ENCODE measurements around the gene DAPP1. TPM values are rescaled to one million over a fixed set of nuclear protein-coding genes. Genes with fewer than 3 reads are reported as not detected.

The DAPP1 gene
- total and polyA plus RNA-seq, 10 of the 15 experiments (the other 5 are each of a cell fraction or from before 2014, with no cell fraction given) = 46.5 to 147 (median 74.2) TPM

DNA sequence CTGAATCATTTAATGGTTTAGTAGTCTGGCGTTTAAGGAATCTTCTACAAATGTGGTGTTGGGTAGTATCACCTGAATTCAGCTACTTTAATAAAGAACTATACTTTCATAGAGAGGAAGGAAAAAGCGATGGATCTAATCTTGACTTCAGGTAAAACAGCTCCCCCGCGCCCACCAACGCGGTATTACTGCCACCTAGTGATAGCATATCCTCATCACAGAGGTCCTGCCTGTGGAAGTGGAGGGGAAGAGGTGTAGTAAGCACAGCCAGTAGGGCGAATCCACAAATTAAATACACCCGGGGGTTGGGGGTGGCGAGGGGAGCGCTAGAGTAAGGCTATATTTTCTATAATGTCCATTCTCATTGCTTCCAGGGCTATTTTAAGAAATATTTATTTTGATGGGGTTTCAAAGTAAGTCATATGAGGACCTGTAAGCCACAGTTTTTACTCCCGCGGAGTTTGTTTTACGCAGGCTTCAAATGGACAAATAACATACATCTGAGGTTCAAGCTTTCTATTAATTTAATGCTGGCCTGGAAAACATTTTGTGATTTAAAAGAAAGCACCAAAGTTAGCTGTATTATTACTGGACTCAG, 8.3 kb upstream of the DAPP1 start (continued):
- no peak for TF ChIP-seq IRF5 (IDR thresholded peaks at IDR 0.05; ENCODE audit: borderline replicate concordance)
- TF ChIP-seq RB1 (IDR thresholded peaks at IDR 0.05; ENCODE audit: borderline replicate concordance) = peak; percentile 34; the same call in 1 of the 2 replicates
- TF ChIP-seq NRF1 (conservative IDR thresholded peaks at IDR 0.05; ENCODE audit: low read depth, low read length) = no peak
- TF ChIP-seq POLR2A (IDR thresholded peaks at IDR 0.05; ENCODE audit: low read depth, low read length) = no peak
- TF ChIP-seq ZBED1 (IDR thresholded peaks at IDR 0.05; ENCODE audit: borderline replicate concordance) = no peak
- TF ChIP-seq, protein P1, sequence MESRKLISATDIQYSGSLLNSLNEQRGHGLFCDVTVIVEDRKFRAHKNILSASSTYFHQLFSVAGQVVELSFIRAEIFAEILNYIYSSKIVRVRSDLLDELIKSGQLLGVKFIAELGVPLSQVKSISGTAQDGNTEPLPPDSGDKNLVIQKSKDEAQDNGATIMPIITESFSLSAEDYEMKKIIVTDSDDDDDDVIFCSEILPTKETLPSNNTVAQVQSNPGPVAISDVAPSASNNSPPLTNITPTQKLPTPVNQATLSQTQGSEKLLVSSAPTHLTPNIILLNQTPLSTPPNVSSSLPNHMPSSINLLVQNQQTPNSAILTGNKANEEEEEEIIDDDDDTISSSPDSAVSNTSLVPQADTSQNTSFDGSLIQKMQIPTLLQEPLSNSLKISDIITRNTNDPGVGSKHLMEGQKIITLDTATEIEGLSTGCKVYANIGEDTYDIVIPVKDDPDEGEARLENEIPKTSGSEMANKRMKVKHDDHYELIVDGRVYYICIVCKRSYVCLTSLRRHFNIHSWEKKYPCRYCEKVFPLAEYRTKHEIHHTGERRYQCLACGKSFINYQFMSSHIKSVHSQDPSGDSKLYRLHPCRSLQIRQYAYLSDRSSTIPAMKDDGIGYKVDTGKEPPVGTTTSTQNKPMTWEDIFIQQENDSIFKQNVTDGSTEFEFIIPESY (IDR thresholded peaks at IDR 0.05) = no peak
- no peak for TF ChIP-seq TCF7 (IDR thresholded peaks at IDR 0.05; ENCODE audit: borderline replicate concordance)
- no peak for TF ChIP-seq CEBPZ (IDR thresholded peaks at IDR 0.05; ENCODE audit: low read depth, low read length)
- no peak for TF ChIP-seq CBX3 (IDR thresholded peaks at IDR 0.05; ENCODE audit: borderline replicate concordance, low read depth)
- TF ChIP-seq, protein P2, sequence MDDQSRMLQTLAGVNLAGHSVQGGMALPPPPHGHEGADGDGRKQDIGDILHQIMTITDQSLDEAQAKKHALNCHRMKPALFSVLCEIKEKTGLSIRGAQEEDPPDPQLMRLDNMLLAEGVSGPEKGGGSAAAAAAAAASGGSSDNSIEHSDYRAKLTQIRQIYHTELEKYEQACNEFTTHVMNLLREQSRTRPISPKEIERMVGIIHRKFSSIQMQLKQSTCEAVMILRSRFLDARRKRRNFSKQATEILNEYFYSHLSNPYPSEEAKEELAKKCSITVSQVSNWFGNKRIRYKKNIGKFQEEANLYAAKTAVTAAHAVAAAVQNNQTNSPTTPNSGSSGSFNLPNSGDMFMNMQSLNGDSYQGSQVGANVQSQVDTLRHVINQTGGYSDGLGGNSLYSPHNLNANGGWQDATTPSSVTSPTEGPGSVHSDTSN (IDR thresholded peaks at IDR 0.05; ENCODE audit: insufficient replicate concordance, low read depth, low read length) = no peak
- no peak for TF ChIP-seq STAT1 (conservative IDR thresholded peaks at IDR 0.05)
- TF ChIP-seq RAD21 (IDR thresholded peaks at IDR 0.05; ENCODE audit: insufficient read depth, low read depth, low read length) = peak; percentile 93
- TF ChIP-seq REST (IDR thresholded peaks at IDR 0.05; ENCODE audit: low read depth, low read length) = no peak
- 0 out of 2 replicates have a peak, but pooled peaks have one; percentile 24 for TF ChIP-seq YY1 (IDR thresholded peaks at IDR 0.05; ENCODE audit: low read depth, low read length)
- no peak for TF ChIP-seq TCF3 (IDR thresholded peaks at IDR 0.05; ENCODE audit: borderline replicate concordance, insufficient read depth, low read depth, low read length)
- TF ChIP-seq ETV6 (conservative IDR thresholded peaks at IDR 0.05 in 1 of 2, IDR thresholded peaks at IDR 0.05 in 1 of 2; ENCODE audit: borderline replicate concordance in 1 of 2, low read depth in 1 of 2) = no peak
